GM12891 (cell line): ENCODE measurements around the gene SLCO3A1.

Source experiments
- PAX5 ChIP-seq: IDR thresholded peaks from 2 replicates; pipeline ENCODE4 v1.6.1; 2011; ENCODE audit warnings: low read length, moderate library complexity, mild to moderate bottlenecking; ENCODE audit not compliant: insufficient read depth, severe bottlenecking
- POLR2A ChIP-seq: IDR thresholded peaks from 2 replicates; pipeline ENCODE4 v1.6.1; 2011; ENCODE audit warnings: low read depth, low read length, control low read depth
- POLR2AphosphoS5 ChIP-seq: IDR thresholded peaks from 2 replicates; pipeline ENCODE4 v1.6.1; 2011; ENCODE audit warnings: low read depth, low read length, control low read depth
- POU2F2 ChIP-seq: IDR thresholded peaks from 2 replicates; pipeline ENCODE4 v1.6.1; 2011; ENCODE audit warnings: low read depth, mild to moderate bottlenecking, control low read depth, low read length, moderate library complexity
- SPI1 ChIP-seq: IDR thresholded peaks from 2 replicates; pipeline ENCODE4 v1.6.1; 2011; ENCODE audit warnings: low read depth, low read length, control low read depth
- TAF1 ChIP-seq: IDR thresholded peaks from 2 replicates; pipeline ENCODE4 v1.6.1; 2011; ENCODE audit warnings: low read depth, low read length, control low read depth

- TF ChIP-seq TAF1: no peak
- TF ChIP-seq POLR2AphosphoS5: no peak
- no peak for TF ChIP-seq POLR2A
- no peak for TF ChIP-seq SPI1
- TF ChIP-seq PAX5: no peak
- no peak for TF ChIP-seq POU2F2
Observed at GRCh38 chr15:92165001-92165346, 311.5 kb downstream of the SLCO3A1 start.
